GM12875 (cell line): ENCODE measurements around the gene TSEN2.

Experiments used
- H3K4me3 ChIP-seq: one replicate; pipeline ENCODE4 v1.5.1; 2011; ENCODE audit warnings: low read depth, low read length, control low read depth
- CTCF ChIP-seq: IDR thresholded peaks from 2 replicates; pipeline ENCODE4 v1.5.1; 2011; ENCODE audit warnings: low read depth, mild to moderate bottlenecking, control low read depth, inconsistent platforms, low read length, moderate library complexity, borderline replicate concordance; ENCODE audit not compliant: insufficient read depth

Gene TSEN2

DNA sequence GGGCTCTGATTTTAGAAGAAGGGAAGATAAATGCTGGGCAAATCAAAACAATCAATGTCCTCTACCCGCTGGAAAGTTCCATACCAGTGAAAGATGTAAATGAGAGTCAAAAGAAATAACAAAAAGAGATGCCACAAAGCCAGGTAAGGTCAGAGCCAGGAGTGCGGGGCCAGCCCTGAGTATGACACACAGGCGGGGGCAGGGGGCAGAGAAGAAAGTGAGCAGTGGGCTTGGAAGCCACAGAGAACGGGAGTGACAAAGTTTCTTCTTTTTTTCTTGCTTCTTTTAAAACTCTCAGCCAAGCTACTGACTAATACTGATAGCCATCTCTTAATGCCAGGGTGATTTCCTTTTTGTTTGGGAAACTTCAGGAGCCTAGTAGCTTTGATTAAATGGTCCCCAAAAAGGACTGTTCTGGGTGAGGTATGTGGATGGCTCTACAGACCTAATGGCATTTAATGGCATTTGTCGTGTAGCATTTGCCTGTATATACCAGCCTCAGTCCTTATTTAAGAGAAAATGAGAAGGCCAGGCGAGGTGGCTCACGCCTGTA lies 23.1 kb upstream of the TSEN2 start:
- no peak overlapping the region for H3K4me3 ChIP-seq
- no peak for TF ChIP-seq CTCF

- TF ChIP-seq CTCF, result no peak
- H3K4me3 ChIP-seq, result no peak overlapping the region
Measured at GRCh38 chr3:12462159-12462947, 21.9 kb upstream of the TSEN2 start.

DNA sequence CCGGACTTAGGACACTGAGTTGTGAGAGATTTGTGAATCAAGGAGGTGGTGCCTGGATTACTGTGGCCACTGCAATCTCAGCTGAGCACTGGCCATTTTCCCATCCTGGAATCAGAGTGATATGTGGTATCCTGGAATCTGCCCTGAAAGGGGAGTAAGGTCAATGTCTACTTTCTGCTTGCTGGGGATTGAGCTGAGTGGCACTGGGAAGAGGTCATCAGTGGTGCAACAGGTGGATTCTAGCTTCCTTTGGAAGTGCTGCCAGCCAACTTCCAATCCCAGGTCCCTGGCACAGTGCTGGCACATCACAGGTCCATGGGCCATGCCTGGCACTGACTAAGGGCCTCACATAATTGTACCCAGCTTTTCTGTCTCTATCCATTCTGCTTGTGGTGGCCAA lies 20.6 kb upstream of the TSEN2 start:
- no peak for TF ChIP-seq CTCF
- no peak overlapping the region for H3K4me3 ChIP-seq

GRCh38 chr3:12464181-12464580 lies 20.1 kb upstream of the TSEN2 start:
- TF ChIP-seq CTCF, result no peak
- no peak overlapping the region for H3K4me3 ChIP-seq

- H3K4me3 ChIP-seq, result no peak overlapping the region
- no peak for TF ChIP-seq CTCF
Measured at GRCh38 chr3:12465151-12465835, 19.0 kb upstream of the TSEN2 start.

DNA sequence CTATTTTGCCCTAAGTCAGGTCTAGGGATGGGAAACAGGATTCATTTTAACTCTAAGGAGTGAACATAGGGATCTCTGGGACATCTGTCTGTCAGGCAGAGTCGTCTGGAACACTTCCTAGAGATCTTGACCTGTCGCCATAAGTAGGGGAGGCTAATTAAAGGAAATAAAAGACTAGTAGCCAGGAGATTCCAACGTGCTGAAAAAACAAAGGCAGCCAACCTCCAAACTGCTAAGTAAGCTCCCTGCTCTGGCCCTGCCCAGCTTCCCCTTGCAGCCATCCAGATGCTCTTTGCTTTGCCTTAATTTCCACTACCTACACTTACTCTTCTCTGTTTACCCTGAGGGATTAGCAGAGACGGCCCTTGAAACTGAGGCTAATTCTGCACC lies 18.4 kb upstream of the TSEN2 start:
- TF ChIP-seq CTCF, result no peak

More for the DNA sequence above, 18.4 kb upstream of the TSEN2 start:
- H3K4me3 ChIP-seq, result no peak overlapping the region
